Placental epithelial cell (primary cell): ENCODE results near the gene CCER1. TPM values are rescaled to one million over a fixed set of nuclear protein-coding genes. Genes with fewer than 3 reads are reported as not detected.

Source experiments
- total RNA-seq: library from RNA; depleted of rRNA; stranded (reverse); fragments of >200 nt; gene quantifications from 2 replicates; pipeline ENCODE4 v1.2.3, GENCODE V29; 2012

CCER1 gene
- total RNA-seq: not detected in 2 replicates

GRCh38 chr12:90954921-90955320 lies at the start of gene CCER1:
Gene CCER1 (minus strand): TSS chr12:90955176. CDS start chr12:90954742, 434 bp downstream.

Other genes starting within 250 kb of the CCER1 start
- gene EPYC, start 49.8 kb upstream of the CCER1 start, total RNA-seq: not detected in 2 replicates
- not detected in 2 replicates for gene KERA, start 102.8 kb upstream of the CCER1 start, total RNA-seq
- 282 and 1,471 TPM in 2 replicates for gene LUM, start 156.3 kb upstream of the CCER1 start, total RNA-seq
- gene DCN, start 227.6 kb upstream of the CCER1 start, total RNA-seq: 27.7 and 87.6 TPM in 2 replicates